Measurements from ENCODE around the gene CPNE6. TPM values are rescaled to one million over a fixed set of nuclear protein-coding genes. Genes with fewer than 3 reads are reported as not detected.
A peak's percentile ranks its signal among the peaks of the same experiment; 100 is the strongest.

Gene CPNE6
- total and polyA plus RNA-seq, 2 of the 13 experiments (the other 11 are each of a cell fraction or from before 2014, with no cell fraction given), result not detected

DNA sequence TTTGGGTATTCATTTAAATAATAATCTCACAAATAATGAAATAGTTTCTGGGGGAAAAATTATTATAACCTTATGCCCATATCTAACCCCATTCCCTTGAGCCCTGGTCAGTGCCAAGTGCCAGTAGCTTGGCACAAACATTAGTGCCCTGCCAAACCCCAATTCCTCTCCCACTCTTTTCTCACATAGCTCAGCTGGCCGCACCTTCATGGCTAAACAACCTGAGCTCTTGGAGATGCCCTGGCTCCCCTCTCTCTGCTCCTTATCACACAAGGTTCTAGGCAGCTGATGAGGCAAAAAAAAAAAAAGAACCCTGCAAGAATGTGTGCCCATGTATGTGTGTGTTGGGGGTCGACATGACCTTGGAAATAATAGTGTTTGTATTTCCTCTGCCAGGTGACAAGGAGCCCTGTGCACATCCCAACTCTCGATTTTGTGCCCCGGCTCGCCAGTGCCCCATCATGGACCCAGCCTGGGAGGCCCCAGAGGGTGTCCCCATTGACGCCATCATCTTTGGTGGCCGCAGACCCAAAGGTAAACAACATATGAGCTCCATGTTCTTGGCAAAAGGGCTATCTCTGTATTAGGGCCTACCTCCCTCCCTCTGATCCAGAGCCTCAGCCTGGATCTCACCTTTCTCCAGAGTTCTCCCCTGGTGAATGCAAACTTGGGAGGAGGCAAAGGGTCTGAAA, 31.1 kb downstream of the CPNE6 start (continued):
- no peak for TF ChIP-seq NFYC (CRISPR knock-in tag; IDR thresholded peaks at IDR 0.05)
- TF ChIP-seq RFX3 (CRISPR knock-in tag; IDR thresholded peaks at IDR 0.05), result no peak
- peak; percentile 62; the same call in 1 of the 2 replicates for TF ChIP-seq POLR2G (IDR thresholded peaks at IDR 0.05; ENCODE audit: low read depth, low read length)
- TF ChIP-seq ATF7 (IDR thresholded peaks at IDR 0.05), result no peak
- TF ChIP-seq ATF7 (CRISPR knock-in tag; IDR thresholded peaks at IDR 0.05), result no peak
- no peak for TF ChIP-seq SMAD9 (CRISPR knock-in tag; IDR thresholded peaks at IDR 0.05)
- no peak for TF ChIP-seq MATR3 (CRISPR knock-in tag; IDR thresholded peaks at IDR 0.05)
- TF ChIP-seq NFIC (IDR thresholded peaks at IDR 0.05; ENCODE audit: low read length), result no peak
- TF ChIP-seq ZNF3 (CRISPR knock-in tag; IDR thresholded peaks at IDR 0.05), result no peak
- no peak for TF ChIP-seq ZNF841 (CRISPR knock-in tag; IDR thresholded peaks at IDR 0.05; ENCODE audit: borderline replicate concordance)
- no peak for TF ChIP-seq IKZF1 (IDR thresholded peaks at IDR 0.05)
- TF ChIP-seq TOE1 (CRISPR knock-in tag; IDR thresholded peaks at IDR 0.05), result no peak
- TF ChIP-seq ZNF562 (CRISPR knock-in tag; IDR thresholded peaks at IDR 0.05; ENCODE audit: borderline replicate concordance), result no peak
- TF ChIP-seq RBM22 (optimal IDR thresholded peaks at IDR 0.05; ENCODE audit: low read length), result peak; percentile 91
- no peak for TF ChIP-seq TBX3 (IDR thresholded peaks at IDR 0.05; ENCODE audit: borderline replicate concordance)
- TF ChIP-seq ZNF598 (CRISPR knock-in tag; IDR thresholded peaks at IDR 0.05; ENCODE audit: borderline replicate concordance), result peak; percentile 36; the same call in 1 of the 2 replicates
- no peak for TF ChIP-seq MXD4 (CRISPR knock-in tag; IDR thresholded peaks at IDR 0.05)
- TF ChIP-seq ZNF382 (CRISPR knock-in tag; IDR thresholded peaks at IDR 0.05; ENCODE audit: borderline replicate concordance), result no peak
- no peak for TF ChIP-seq ZSCAN20 (CRISPR knock-in tag; IDR thresholded peaks at IDR 0.05; ENCODE audit: borderline replicate concordance)
- no peak for TF ChIP-seq ZNF747 (CRISPR knock-in tag; IDR thresholded peaks at IDR 0.05; ENCODE audit: borderline replicate concordance)
- no peak for TF ChIP-seq ZFP36L1 (CRISPR knock-in tag; IDR thresholded peaks at IDR 0.05)
- no peak for TF ChIP-seq RXRB (CRISPR knock-in tag; IDR thresholded peaks at IDR 0.05; ENCODE audit: borderline replicate concordance)
- no peak for TF ChIP-seq ZNF607 (CRISPR knock-in tag; IDR thresholded peaks at IDR 0.05; ENCODE audit: borderline replicate concordance)
- no peak for TF ChIP-seq RCOR2 (CRISPR knock-in tag; IDR thresholded peaks at IDR 0.05)
- no peak for TF ChIP-seq TCF12 (IDR thresholded peaks at IDR 0.05)
- no peak for TF ChIP-seq TCF12 (CRISPR knock-in tag; IDR thresholded peaks at IDR 0.05)
- no peak for TF ChIP-seq U2AF1 (optimal IDR thresholded peaks at IDR 0.05; ENCODE audit: low read depth, low read length)
- TF ChIP-seq, protein P1, sequence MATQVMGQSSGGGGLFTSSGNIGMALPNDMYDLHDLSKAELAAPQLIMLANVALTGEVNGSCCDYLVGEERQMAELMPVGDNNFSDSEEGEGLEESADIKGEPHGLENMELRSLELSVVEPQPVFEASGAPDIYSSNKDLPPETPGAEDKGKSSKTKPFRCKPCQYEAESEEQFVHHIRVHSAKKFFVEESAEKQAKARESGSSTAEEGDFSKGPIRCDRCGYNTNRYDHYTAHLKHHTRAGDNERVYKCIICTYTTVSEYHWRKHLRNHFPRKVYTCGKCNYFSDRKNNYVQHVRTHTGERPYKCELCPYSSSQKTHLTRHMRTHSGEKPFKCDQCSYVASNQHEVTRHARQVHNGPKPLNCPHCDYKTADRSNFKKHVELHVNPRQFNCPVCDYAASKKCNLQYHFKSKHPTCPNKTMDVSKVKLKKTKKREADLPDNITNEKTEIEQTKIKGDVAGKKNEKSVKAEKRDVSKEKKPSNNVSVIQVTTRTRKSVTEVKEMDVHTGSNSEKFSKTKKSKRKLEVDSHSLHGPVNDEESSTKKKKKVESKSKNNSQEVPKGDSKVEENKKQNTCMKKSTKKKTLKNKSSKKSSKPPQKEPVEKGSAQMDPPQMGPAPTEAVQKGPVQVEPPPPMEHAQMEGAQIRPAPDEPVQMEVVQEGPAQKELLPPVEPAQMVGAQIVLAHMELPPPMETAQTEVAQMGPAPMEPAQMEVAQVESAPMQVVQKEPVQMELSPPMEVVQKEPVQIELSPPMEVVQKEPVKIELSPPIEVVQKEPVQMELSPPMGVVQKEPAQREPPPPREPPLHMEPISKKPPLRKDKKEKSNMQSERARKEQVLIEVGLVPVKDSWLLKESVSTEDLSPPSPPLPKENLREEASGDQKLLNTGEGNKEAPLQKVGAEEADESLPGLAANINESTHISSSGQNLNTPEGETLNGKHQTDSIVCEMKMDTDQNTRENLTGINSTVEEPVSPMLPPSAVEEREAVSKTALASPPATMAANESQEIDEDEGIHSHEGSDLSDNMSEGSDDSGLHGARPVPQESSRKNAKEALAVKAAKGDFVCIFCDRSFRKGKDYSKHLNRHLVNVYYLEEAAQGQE (IDR thresholded peaks at IDR 0.05; ENCODE audit: borderline replicate concordance in 1 of 2, low read depth in 1 of 2, low read length in 2 of 2), result no peak
- no peak for TF ChIP-seq ZNF296 (CRISPR knock-in tag; conservative IDR thresholded peaks at IDR 0.05)
- no peak for TF ChIP-seq HNRNPK (IDR thresholded peaks at IDR 0.05; ENCODE audit: low read depth, low read length, poor library complexity, severe bottlenecking)

Data from HepG2 (cell line).